ENCODE results near the gene SEZ6L. TPM values are rescaled to one million over a fixed set of nuclear protein-coding genes. Genes with fewer than 3 reads are reported as not detected.
A peak's percentile ranks its signal among the peaks of the same experiment; 100 is the strongest.

Gene SEZ6L
- total and polyA plus RNA-seq, 12 donors = 0.01 to 2.5 (median 0.28) TPM

DNA sequence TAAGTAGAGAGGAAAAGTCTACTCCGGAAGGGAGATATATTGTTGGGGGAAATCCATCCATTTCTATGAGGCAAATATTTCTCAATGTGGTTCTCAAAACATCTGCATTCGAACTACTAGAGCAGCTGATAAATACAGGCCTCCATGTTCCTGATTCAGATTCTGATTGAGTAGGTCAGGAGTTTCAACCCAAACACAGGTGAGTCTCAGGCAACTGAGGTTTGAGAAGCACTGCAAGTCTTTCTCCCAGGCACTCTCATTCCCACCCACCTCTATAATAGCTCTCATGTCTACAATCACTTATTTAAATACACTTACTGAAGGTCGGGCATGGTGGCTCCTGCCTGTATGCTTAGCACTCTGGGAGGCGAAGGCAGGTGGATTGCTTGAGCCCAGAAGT, 245.1 kb downstream of the SEZ6L start:
- no peak for DNase-seq
- no peak overlapping the region for H3K4me3 ChIP-seq
- ATAC-seq = no peak
- H3K4me1 ChIP-seq = peaks cover 0 to 5% (median 0%) of the 10 kb centered on the region in 9 donors
- peaks cover 0 to 84% (median 61%) of the 10 kb centered on the region in 7 donors for H3K27me3 ChIP-seq
- 81 to 85% methylated on average over 4 of the region's 4 CpGs for WGBS, 2 donors
- intact Hi-C loops (cut with DNase I) = no loop called here
- no peak for TF ChIP-seq CTCF (IDR thresholded peaks at IDR 0.05)
- H3K36me3 ChIP-seq = no peaks in the 10 kb centered on the region
- H3K9me3 ChIP-seq = no peaks in the 10 kb centered on the region
- no peak overlapping the region for H3K27ac ChIP-seq

- H3K4me1 ChIP-seq = peaks cover 0 to 5% (median 0%) of the 10 kb centered on the region in 9 donors
- no peak overlapping the region for H3K27ac ChIP-seq
- no peak overlapping the region for H3K4me3 ChIP-seq
- peaks cover 0 to 71% (median 54%) of the 10 kb centered on the region in 7 donors for H3K27me3 ChIP-seq
- WGBS, 2 donors = 69 to 75% methylated on average over 4 of the region's 4 CpGs
- no peak for TF ChIP-seq CTCF (IDR thresholded peaks at IDR 0.05)
- no peaks in the 10 kb centered on the region for H3K36me3 ChIP-seq
- ATAC-seq (no peak), DNase-seq (no peak)
- intact Hi-C loops (cut with DNase I) = no loop called here
- no peaks in the 10 kb centered on the region for H3K9me3 ChIP-seq
Measured at GRCh38 chr22:26416256-26416655, 247.0 kb downstream of the SEZ6L start.

DNA sequence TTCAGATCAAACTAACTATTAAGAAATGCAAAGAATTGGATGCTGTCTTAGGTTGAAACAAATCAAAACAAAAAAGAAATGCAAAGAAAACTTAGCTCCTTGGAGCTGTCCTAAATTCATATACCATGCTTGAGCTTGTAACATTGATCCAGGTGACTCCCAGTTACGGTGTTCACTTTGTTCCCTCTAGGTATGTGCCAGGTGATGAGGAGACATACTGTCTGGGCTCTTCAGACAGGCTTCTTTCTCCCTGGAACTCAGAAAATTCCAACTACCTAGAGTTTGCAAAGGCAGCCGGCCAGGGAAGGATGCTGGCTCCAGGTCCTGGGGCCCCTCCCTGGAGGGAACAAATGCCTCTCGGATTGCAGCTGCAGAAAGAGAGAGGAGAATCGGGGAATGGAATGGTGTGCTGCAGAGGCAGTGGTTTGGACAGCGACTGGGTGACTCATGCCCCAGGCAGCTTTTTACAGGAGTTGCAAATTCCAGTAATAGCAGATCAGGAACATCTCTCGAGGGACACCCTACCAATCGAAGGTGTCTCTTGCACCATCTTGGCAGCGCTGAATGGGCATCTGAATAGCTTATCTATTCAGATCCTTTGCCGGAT, 247.5 kb downstream of the SEZ6L start:
- Histone ChIP-seq H3K36me3 (no peaks in the 10 kb centered on the region), H3K27me3 (peaks cover 0 to 66% (median 49%) of the 10 kb centered on the region in 7 donors), H3K4me1 (peaks cover 0 to 5% (median 0%) of the 10 kb centered on the region in 9 donors), H3K9me3 (no peaks in the 10 kb centered on the region), H3K4me3 (no peak overlapping the region), H3K27ac (no peak overlapping the region)
- peak in 2 of 8 donors; percentile 22 to 53 for ATAC-seq
- intact Hi-C loops (cut with DNase I) = no loop called here
- no peak for DNase-seq
- TF ChIP-seq CTCF (IDR thresholded peaks at IDR 0.05) = no peak
- WGBS, 2 donors = 31 to 34% methylated on average over 9 of the region's 9 CpGs

DNA sequence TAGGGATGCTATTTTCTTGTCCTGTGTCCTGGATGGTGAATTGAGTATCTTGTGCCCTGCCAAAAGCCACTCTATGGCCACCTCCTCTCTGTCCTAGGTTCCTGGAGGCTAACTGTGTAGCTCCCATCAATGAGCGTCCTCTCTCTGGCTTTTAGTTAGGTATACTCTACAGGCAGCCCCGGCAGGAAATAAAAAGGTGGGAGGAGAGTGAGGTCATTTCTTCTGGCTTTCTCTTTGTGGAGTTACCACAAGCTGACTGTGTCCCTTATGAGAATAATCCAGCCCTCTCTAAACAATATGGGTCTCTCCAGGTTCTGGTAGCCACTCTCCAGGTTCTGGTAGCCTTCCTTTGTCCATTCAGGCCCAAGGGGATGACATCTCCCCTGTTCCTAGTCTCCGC, 248.1 kb downstream of the SEZ6L start:
- H3K27me3 ChIP-seq = peaks cover 0 to 64% (median 47%) of the 10 kb centered on the region in 7 donors
- ATAC-seq = no peak
- DNase-seq = no peak
- H3K4me3 ChIP-seq = no peak overlapping the region
- no peak for TF ChIP-seq CTCF (IDR thresholded peaks at IDR 0.05)
- no peaks in the 10 kb centered on the region for H3K36me3 ChIP-seq
- H3K4me1 ChIP-seq = peaks cover 0 to 5% (median 0%) of the 10 kb centered on the region in 9 donors
- H3K27ac ChIP-seq = no peak overlapping the region
- intact Hi-C loops (cut with DNase I) = no loop called here
- 65 to 67% methylated on average over 3 of the region's 3 CpGs for WGBS, 2 donors
- peaks cover 0 to under 1% (median 0%) of the 10 kb centered on the region in 11 donors for H3K9me3 ChIP-seq

All from heart right ventricle (tissue), 16 donors.